K562 (cell line): ENCODE data around the gene TMEM132E. TPM values are rescaled to one million over a fixed set of nuclear protein-coding genes. Genes with fewer than 3 reads are reported as not detected.

Source experiments
- ATAC-seq: fragments of 200-7000 bp; cut with Tn5 transposase; 3 replicates; pipeline ENCODE4 v1.9.1; 2020; ENCODE audit warnings: moderate library complexity
- BruUV-seq: library from RNA; stranded (reverse); fragments of 400-500 nt; replicated peaks from 2 replicates; lab custom pipeline; 2021; lab: Mats Ljungman, UMichigan
- CTCF ChIA-PET: fragments of 300-600 bp; formaldehyde crosslinking; extraction: SDS; loops from one replicate; lab custom pipeline; 2021; ENCODE audit warnings: low intra/inter-chr PET ratio; lab: Yijun Ruan, JAX
- POLR2A ChIA-PET: fragments of 300-600, 350-650 bp; sonication (Branson Sonifier 250); formaldehyde crosslinking; extraction: SDS; loops from one replicate; lab custom pipeline; 2021; ENCODE audit warnings: antibody characterized with exemption, inconsistent platforms; lab: Yijun Ruan, JAX
- DNase-seq, 4 experiments: peaks; one replicate each; pipeline versions ENCODE4 v3.0.0 to v3.0.0-alpha.2; 2011 to 2018; ENCODE audit warnings: low spot score in 3 of 4, mixed read lengths in 3 of 4; ENCODE audit errors: extremely low read depth in 1 of 4
- FAIRE-seq: peaks from 2 replicates; lab custom pipeline; 2011; peaks lifted over from hg19 to GRCh38; lab: Jason Lieb, UNC
- H2AFZ ChIP-seq: 2 replicates; pipeline ENCODE4 v1.6.0; 2011; ENCODE audit warnings: low read depth, low read length, control low read depth, inconsistent platforms
- H3K27ac ChIP-seq: fragments of 200-600 bp; 3 replicates; pipeline ENCODE4 v1.8.0; 2011; ENCODE audit warnings: low read depth, mild to moderate bottlenecking, control low read depth, inconsistent platforms, low read length, moderate library complexity, mixed read lengths; ENCODE audit errors: extremely low read depth
- H3K27me3 ChIP-seq, 2 experiments: fragments of 300-600 bp in 1 of 2; 2 replicates in 1 of 2; 3 replicates in 1 of 2; pipeline versions ENCODE4 v1.6.0 to v1.8.0; 2011; ENCODE audit warnings: inconsistent platforms in 2 of 2, low read length in 2 of 2, mild to moderate bottlenecking in 1 of 2, mixed read lengths in 1 of 2, moderate library complexity in 1 of 2; ENCODE audit not compliant: control insufficient read depth in 2 of 2, insufficient read depth in 2 of 2
- H3K36me3 ChIP-seq: fragments of 300-600 bp; 3 replicates; pipeline ENCODE4 v1.8.0; 2011; ENCODE audit warnings: mild to moderate bottlenecking, low read length, inconsistent platforms; ENCODE audit not compliant: control insufficient read depth, insufficient read depth
- H3K4me1 ChIP-seq, 2 experiments: fragments of 200-600 bp in 1 of 2; replicated peaks in 1 of 2; 2 replicates in 1 of 2; 3 replicates in 1 of 2; pipeline versions ENCODE4 v1.5.1 to v1.8.0; 2011; ENCODE audit warnings: inconsistent platforms in 2 of 2, low read length in 2 of 2, mild to moderate bottlenecking in 1 of 2, mixed read lengths in 1 of 2, moderate library complexity in 1 of 2; ENCODE audit not compliant: control insufficient read depth in 2 of 2, insufficient read depth in 2 of 2
- H3K4me2 ChIP-seq: 2 replicates; pipeline ENCODE4 v1.6.1; 2011; ENCODE audit warnings: low read length, control low read depth, inconsistent platforms, mixed read lengths; ENCODE audit not compliant: insufficient read depth
- H3K4me3 ChIP-seq: fragments of 200-600 bp; sonication (generic), shearing (Covaris generic); 2 replicates; pipeline ENCODE4 v1.5.1; 2016; ENCODE audit warnings: control low read depth, inconsistent platforms
- H3K79me2 ChIP-seq: fragments of 200-600 bp; 3 replicates; pipeline ENCODE4 v1.8.0; 2011; ENCODE audit warnings: low read length, inconsistent platforms; ENCODE audit not compliant: control insufficient read depth, insufficient read depth
- H3K9ac ChIP-seq, 2 experiments: 2 replicates each; pipeline versions ENCODE4 v1.6.0 to v1.6.1; 2011; ENCODE audit warnings: low read depth in 2 of 2, low read length in 2 of 2, control low read depth in 1 of 2, inconsistent platforms in 1 of 2, mild to moderate bottlenecking in 1 of 2, mixed read lengths in 1 of 2; ENCODE audit not compliant: insufficient read depth in 1 of 2
- H3K9me1 ChIP-seq: one replicate; pipeline ENCODE4 v1.6.0; 2011; ENCODE audit warnings: inconsistent platforms, mild to moderate bottlenecking, low read length, moderate library complexity; ENCODE audit not compliant: control insufficient read depth, insufficient read depth
- H3K9me3 ChIP-seq: replicated peaks from 2 replicates; pipeline ENCODE4 v1.5.1; 2011; ENCODE audit warnings: low read depth, low read length, inconsistent platforms; ENCODE audit not compliant: control insufficient read depth, insufficient read depth
- H4K20me1 ChIP-seq: replicated peaks from 2 replicates; pipeline ENCODE4 v1.6.1; 2011; ENCODE audit warnings: low read length, inconsistent platforms, mixed read lengths; ENCODE audit not compliant: control insufficient read depth, insufficient read depth
- ATF1 ChIP-seq, 2 experiments: fragments of 450-650 bp in 1 of 2; IDR thresholded peaks; 2 replicates each; pipeline ENCODE4 v1.6.1; 2016; ENCODE audit warnings: missing compliant biosample characterization in 1 of 2, missing genetic modification characterization in 1 of 2
- EP400 ChIP-seq: fragments of 450-650 bp; IDR thresholded peaks from 2 replicates; pipeline ENCODE4 v1.6.1; 2017; ENCODE audit warnings: antibody characterized with exemption, mild to moderate bottlenecking, moderate library complexity
- IRF1 ChIP-seq: sonication (generic); formaldehyde crosslinking; IDR thresholded peaks from 2 replicates; pipeline ENCODE4 v1.8.0; 2022; ENCODE audit warnings: missing genetic modification reagents, mild to moderate bottlenecking, borderline replicate concordance
- KAT7 ChIP-seq: sonication (generic); formaldehyde crosslinking; IDR thresholded peaks from 2 replicates; pipeline ENCODE4 v1.8.0; 2022; ENCODE audit warnings: missing genetic modification reagents, mild to moderate bottlenecking, borderline replicate concordance
- LEF1 ChIP-seq: fragments of 450-650 bp; IDR thresholded peaks from 2 replicates; pipeline ENCODE4 v1.6.1; 2016; ENCODE audit warnings: mild to moderate bottlenecking
- PHB ChIP-seq: fragments of 250-450 bp; sonication (Bioruptor Pico); IDR thresholded peaks from 2 replicates; pipeline ENCODE4 v1.5.0; 2021
- POLR2G ChIP-seq: fragments of 200-400 bp; formaldehyde crosslinking; IDR thresholded peaks from 2 replicates; pipeline ENCODE4 v1.6.1; 2017; ENCODE audit warnings: low read depth, mild to moderate bottlenecking, antibody characterized with exemption, low read length, moderate library complexity
- YBX1 ChIP-seq: fragments of 450-650 bp; IDR thresholded peaks from 2 replicates; pipeline ENCODE4 v1.7.1; 2016; ENCODE audit warnings: mild to moderate bottlenecking
- ZMIZ1 ChIP-seq, 2 experiments: fragments of 150-350 bp in 1 of 2; IDR thresholded peaks; 2 replicates each; pipeline ENCODE4 v1.6.1; 2012 to 2016; ENCODE audit warnings: low read depth in 2 of 2, low read length in 2 of 2, mild to moderate bottlenecking in 1 of 2, moderate library complexity in 1 of 2
- ZNF384 ChIP-seq: IDR thresholded peaks from 2 replicates; pipeline ENCODE4 v1.6.1; 2012; ENCODE audit warnings: low read depth, low read length, improper control_type of control experiment
- ZNF764 ChIP-seq: fragments of 250-450 bp; sonication (Bioruptor Pico); IDR thresholded peaks from 2 replicates; pipeline ENCODE4 v1.4.0; 2020; ENCODE audit warnings: low read depth, mild to moderate bottlenecking, moderate library complexity
- ZZZ3 ChIP-seq: fragments of 450-650 bp; IDR thresholded peaks from 2 replicates; pipeline ENCODE4 v1.6.1; 2016; ENCODE audit warnings: antibody characterized with exemption, mild to moderate bottlenecking, moderate library complexity
- WGBS: fragments of 100-300 bp; shearing (Covaris generic); methylation state at CpG from one replicate; pipeline ENCODE4 v1.1.6; 2016; ENCODE audit warnings: low coverage, mixed read lengths; ENCODE audit not compliant: insufficient coverage; ENCODE audit errors: missing lambda C conversion rate; 5-methylcytosine and 5-hydroxymethylcytosine counted together
- in situ Hi-C: fragments of 300-500 bp; cut with MboI; formaldehyde crosslinking; loops from 4 replicates; pipeline ENCODE4 v1.15.0; 2018; ENCODE audit warnings: inconsistent platforms, mixed read lengths
- intact Hi-C: fragments of 100-400 bp; cut with micrococcal nuclease; formaldehyde crosslinking; loops from 2 replicates; pipeline ENCODE4 v1.14.2; 2022
- polyA plus RNA-seq, 8 experiments: library from polyadenylated mRNA; depleted of rRNA in 4 of 8; stranded (reverse) in 5 of 8; unstranded in 3 of 8; fragments of >200 nt; fragmentation: Nextera tagmentation in 2 of 8; fragmentation: Illumina TruSeq in 1 of 8; extraction: Ambion mirVana in 2 of 8; extraction: Trizol in 1 of 8; gene quantifications; 2 replicates each; pipeline versions ENCODE4 v1.2.1 to v1.2.3, GENCODE V29; 2011 to 2014; ENCODE audit warnings: inconsistent platforms in 1 of 8, missing spikeins in 1 of 8
- total RNA-seq, 7 experiments: library from RNA; depleted of rRNA in 6 of 7; stranded (reverse); fragments of >200 nt in 6 of 7; fragmentation: Illumina TruSeq in 2 of 7; extraction: Trizol in 2 of 7; gene quantifications; 2 replicates each; pipeline versions ENCODE4 v1.2.1 to v1.2.3, GENCODE V29; 2011 to 2021; ENCODE audit warnings: low replicate concordance in 1 of 7
- TF ChIP-seq, protein P1 (sequence below): sonication (generic); formaldehyde crosslinking; IDR thresholded peaks from 2 replicates; pipeline ENCODE4 v1.8.1; 2022; ENCODE audit warnings: missing genetic modification reagents
- TF ChIP-seq, protein P2 (sequence below), 2 experiments: fragments of 250-450 bp in 1 of 2; fragments of 450-650 bp in 1 of 2; sonication (Bioruptor Pico) in 1 of 2; IDR thresholded peaks; 2 replicates each; pipeline versions ENCODE4 v1.6.1 to v1.8.0; 2016 to 2021; ENCODE audit warnings: mild to moderate bottlenecking in 2 of 2, moderate library complexity in 2 of 2, missing compliant biosample characterization in 1 of 2, missing genetic modification characterization in 1 of 2

Gene TMEM132E
- total and polyA plus RNA-seq, 9 of the 15 experiments (the other 6 are each of a cell fraction or from before 2014, with no cell fraction given), result not detected

DNA sequence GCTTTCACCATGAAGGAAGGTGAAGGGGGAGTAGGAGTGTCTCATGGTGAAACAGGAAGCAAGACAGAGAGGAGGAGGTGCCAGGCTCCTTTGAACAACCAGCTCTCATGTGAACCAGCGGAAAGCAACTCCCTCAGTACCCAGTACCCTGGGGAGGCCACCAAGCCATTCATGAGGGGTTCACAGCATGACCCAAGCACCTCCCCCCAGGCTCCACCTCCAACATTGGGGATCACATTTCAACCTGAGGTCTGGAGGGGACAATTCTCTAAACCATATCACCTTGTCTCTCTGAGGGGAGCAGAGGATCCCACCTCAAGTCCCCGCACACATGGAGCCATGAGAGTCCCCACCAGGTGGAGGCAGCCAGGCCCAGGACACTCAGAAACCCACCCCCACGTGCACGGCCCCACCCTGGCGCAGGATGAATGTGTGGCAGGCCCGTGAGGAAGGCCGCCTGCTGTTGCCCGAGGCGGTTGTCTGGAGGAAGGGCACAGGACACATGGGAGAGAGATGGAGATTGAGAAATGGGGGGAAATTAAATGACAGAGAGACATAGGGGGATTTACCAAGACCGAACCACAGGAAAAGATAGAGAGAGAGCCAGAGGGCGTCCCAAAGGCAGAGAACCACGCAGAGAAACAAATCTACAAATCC, 85.9 kb downstream of the TMEM132E start:
- intact Hi-C loops (no loop called here), in situ Hi-C loops (no loop called here)
- 0% methylated on average over 12 of the region's 12 CpGs for WGBS
- Histone ChIP-seq H3K9me1 (no peaks in the 10 kb centered on the region), H3K27ac (no peak overlapping the region), H3K36me3 (no peaks in the 10 kb centered on the region), H3K79me2 (no peaks in the 10 kb centered on the region), H2AFZ (no peak overlapping the region), H3K4me1 (no peaks in the 10 kb centered on the region), H3K27me3 (peaks cover 3 to 25% of the 10 kb centered on the region in 2 experiments), H3K9me3 (no peaks in the 10 kb centered on the region), H3K4me2 (no peak overlapping the region), H4K20me1 (peaks cover 5% of the 10 kb centered on the region; the same call in 1 of the 2 replicates), H3K9ac (no peak overlapping the region), H3K4me3 (no peak overlapping the region)
- ATAC-seq, result no peak
- ChIA-PET CTCF (no interaction called here), POLR2A (no interaction called here)
- BruUV-seq, result no TSS peak
- no peak for FAIRE-seq
- no peak for DNase-seq
- TF ChIP-seq ZMIZ1 (IDR thresholded peaks at IDR 0.05; ENCODE audit: low read depth in 2 of 2, low read length in 2 of 2), result no peak
- no peak for TF ChIP-seq POLR2G
- TF ChIP-seq LEF1, result no peak
- TF ChIP-seq YBX1, result no peak
- no peak for TF ChIP-seq EP400
- no peak for TF ChIP-seq ZZZ3
- no peak for TF ChIP-seq ZNF764
- TF ChIP-seq, protein P1, sequence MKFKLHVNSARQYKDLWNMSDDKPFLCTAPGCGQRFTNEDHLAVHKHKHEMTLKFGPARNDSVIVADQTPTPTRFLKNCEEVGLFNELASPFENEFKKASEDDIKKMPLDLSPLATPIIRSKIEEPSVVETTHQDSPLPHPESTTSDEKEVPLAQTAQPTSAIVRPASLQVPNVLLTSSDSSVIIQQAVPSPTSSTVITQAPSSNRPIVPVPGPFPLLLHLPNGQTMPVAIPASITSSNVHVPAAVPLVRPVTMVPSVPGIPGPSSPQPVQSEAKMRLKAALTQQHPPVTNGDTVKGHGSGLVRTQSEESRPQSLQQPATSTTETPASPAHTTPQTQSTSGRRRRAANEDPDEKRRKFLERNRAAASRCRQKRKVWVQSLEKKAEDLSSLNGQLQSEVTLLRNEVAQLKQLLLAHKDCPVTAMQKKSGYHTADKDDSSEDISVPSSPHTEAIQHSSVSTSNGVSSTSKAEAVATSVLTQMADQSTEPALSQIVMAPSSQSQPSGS (CRISPR knock-in tag), result no peak
- no peak for TF ChIP-seq KAT7 (CRISPR knock-in tag)
- no peak for TF ChIP-seq PHB (CRISPR knock-in tag)
- TF ChIP-seq ZNF384, result no peak
- no peak for TF ChIP-seq ATF1 (CRISPR knock-in tag; IDR thresholded peaks at IDR 0.05)
- TF ChIP-seq ATF1 (tag; IDR thresholded peaks at IDR 0.05), result no peak
- TF ChIP-seq, protein P2, sequence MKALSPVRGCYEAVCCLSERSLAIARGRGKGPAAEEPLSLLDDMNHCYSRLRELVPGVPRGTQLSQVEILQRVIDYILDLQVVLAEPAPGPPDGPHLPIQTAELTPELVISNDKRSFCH (CRISPR knock-in tag; IDR thresholded peaks at IDR 0.05), result no peak
- TF ChIP-seq, protein P2 (tag; IDR thresholded peaks at IDR 0.05), result no peak
- TF ChIP-seq IRF1 (CRISPR knock-in tag), result no peak
